ENCODE measurements around the gene CTBP2. TPM values are rescaled to one million over a fixed set of nuclear protein-coding genes. Genes with fewer than 3 reads are reported as not detected.

Gene CTBP2
- total RNA-seq, 1 experiment from 2014 or later = 212 TPM

DNA sequence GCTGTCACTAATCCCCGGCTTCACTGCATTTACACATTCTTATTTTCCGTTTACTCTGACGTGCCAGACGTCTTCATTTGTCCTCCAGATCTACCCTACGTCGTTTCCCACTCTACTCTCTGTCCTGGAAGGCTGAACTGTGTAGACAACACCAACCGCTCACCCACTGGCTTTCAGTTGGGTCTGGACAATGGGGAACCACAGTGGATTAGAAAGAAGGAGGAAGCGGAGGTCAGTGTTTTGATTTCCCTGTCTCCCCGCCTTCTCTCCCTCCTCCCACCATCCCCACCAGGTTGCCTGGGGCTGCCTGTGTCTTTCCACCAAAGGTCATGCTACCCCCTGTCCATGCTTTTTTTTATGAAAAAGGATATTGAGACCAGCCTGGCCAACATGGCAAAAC is 14.0 kb upstream of the CTBP2 start:
- Histone ChIP-seq H4K91ac (ENCODE audit: insufficient read length, low read depth, low read length) (no peak overlapping the region), H3K14ac (ENCODE audit: insufficient read depth, low read length) (no peak overlapping the region), H3K9me3 (ENCODE audit: control insufficient read depth, low read depth, low read length) (no peaks in the 10 kb centered on the region), H3K79me1 (ENCODE audit: insufficient read depth, low read depth, low read length, poor library complexity, severe bottlenecking) (no peaks in the 10 kb centered on the region), H4K8ac (replicated peaks; ENCODE audit: insufficient read length, low read depth, low read length) (no peak overlapping the region), H2BK12ac (ENCODE audit: insufficient read length, low read depth, low read length) (no peak overlapping the region), H2AK5ac (ENCODE audit: insufficient read length, low read length) (no peak overlapping the region), H3K23me2 (ENCODE audit: insufficient read length, low read depth, low read length, poor library complexity, severe bottlenecking) (no peaks in the 10 kb centered on the region), H3K23ac (ENCODE audit: insufficient read length, low read depth, low read length) (no peak overlapping the region), H3K4me1 (ENCODE audit: insufficient read depth, low read length) (0 out of 2 replicates have a peak, but pooled peaks cover 2% of the 10 kb centered on the region), H3K56ac (ENCODE audit: insufficient read length, low read depth, low read length) (no peak overlapping the region), H4K5ac (ENCODE audit: insufficient read length, low read depth, low read length) (no peak overlapping the region), H3T11ph (ENCODE audit: low read length) (no peak overlapping the region), H3K4ac (ENCODE audit: low read depth, low read length) (no peak overlapping the region), H3K79me2 (ENCODE audit: insufficient read depth, low read length) (no peaks in the 10 kb centered on the region), H3K18ac (ENCODE audit: insufficient read length, low read depth, low read length) (no peak overlapping the region), H2BK120ac (ENCODE audit: low read depth, low read length, poor library complexity, severe bottlenecking) (no peak overlapping the region), H4K20me1 (ENCODE audit: control insufficient read depth, insufficient read depth, insufficient read length) (no peaks in the 10 kb centered on the region), H3K9ac (ENCODE audit: extremely low read depth, insufficient read length, low read length) (no peak overlapping the region), H2AFZ (ENCODE audit: low read length) (no peak overlapping the region), H2BK5ac (ENCODE audit: insufficient read length, low read length) (no peak overlapping the region), H2BK20ac (ENCODE audit: low read depth, low read length, poor library complexity, severe bottlenecking) (no peak overlapping the region), H3K27ac (ENCODE audit: insufficient read length, low read depth, low read length) (no peak overlapping the region), H3K4me2 (ENCODE audit: insufficient read depth, insufficient read length, low read length) (no peak overlapping the region), H2BK15ac (ENCODE audit: low read depth, low read length) (no peak overlapping the region), H3K27me3 (ENCODE audit: insufficient read depth, low read length) (no peaks in the 10 kb centered on the region)
- Mint-ChIP-seq H3K36me3 (ENCODE audit: insufficient read depth in 1 of 3, low read depth in 3 of 3) (no peaks in the 10 kb centered on the region), H3K9me3 (no peaks in the 10 kb centered on the region; a peak in 1 of 5 replicates), H3K4me1 (peaks cover 15 to 22% of the 10 kb centered on the region in 2 experiments), H3K4me3 (no peak overlapping the region), H3K27me3 (ENCODE audit: low read depth) (peaks cover 3% of the 10 kb centered on the region), H3K27ac (no peak overlapping the region)
- WGBS (ENCODE audit: extremely low coverage, insufficient read length, low lambda C conversion rate) = no CpG with 5 or more reads among the region's 9 CpGs
- no peak for TF ChIP-seq CTCF (conservative IDR thresholded peaks at IDR 0.05)
- peak; percentile 22 for DNase-seq
